ENCODE measurements around the gene FGL2. TPM values are rescaled to one million over a fixed set of nuclear protein-coding genes. Genes with fewer than 3 reads are reported as not detected.

Gene FGL2
- total and polyA plus RNA-seq, 2 of the 4 experiments (the other 2 are of a cell fraction) = 0.32 to 1.3 TPM

DNA sequence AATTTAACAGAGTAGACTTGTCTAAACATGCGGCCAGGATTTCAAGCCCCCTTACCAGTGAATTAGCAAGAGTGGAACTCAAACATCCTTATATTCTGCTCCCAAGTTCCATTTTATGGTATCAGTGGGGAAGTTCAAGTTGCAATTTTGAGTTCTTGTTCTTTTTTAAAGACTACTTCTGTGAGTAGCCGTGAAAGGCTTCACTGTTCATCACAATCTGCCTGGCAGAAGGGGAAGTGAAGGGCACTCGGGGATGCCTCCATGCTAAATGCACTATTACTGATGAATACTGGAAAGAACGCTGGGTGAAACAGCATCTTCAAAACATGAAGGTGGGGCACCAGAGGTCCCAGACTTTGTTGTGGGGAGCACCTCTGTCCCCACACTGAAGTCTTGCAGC, 22.4 kb upstream of the FGL2 start:
- Histone ChIP-seq H4K91ac (ENCODE audit: insufficient read depth, low read depth, low read length) (no peak overlapping the region), H3K79me1 (ENCODE audit: low read depth in 1 of 2, low read length in 2 of 2) (no peaks in the 10 kb centered on the region), H4K5ac (ENCODE audit: low read depth, low read length) (no peak overlapping the region; the same call in 1 of the 2 replicates), H2AFZ (replicated peaks; ENCODE audit: low read length, poor library complexity) (no peak overlapping the region), H3K27me3 (ENCODE audit: control insufficient read depth, insufficient read depth, low read length) (no peaks in the 10 kb centered on the region), H3K14ac (replicated peaks; ENCODE audit: low read depth, low read length) (no peak overlapping the region), H3K4me3 (ENCODE audit: insufficient read depth, low read depth, low read length) (no peak overlapping the region), H2AK5ac (ENCODE audit: low read depth, low read length) (peak overlapping the region; percentile 46; the same call in 1 of the 2 replicates), H2BK15ac (ENCODE audit: low read depth, low read length) (no peak overlapping the region; the same call in 2 of the 3 replicates), H2BK5ac (ENCODE audit: low read depth, low read length, poor library complexity, severe bottlenecking) (no peak overlapping the region), H3K18ac (ENCODE audit: low read depth, low read length) (no peak overlapping the region), H3K9me3 (ENCODE audit: control insufficient read depth, insufficient read depth, low read length) (no peaks in the 10 kb centered on the region), H3K4me1 (ENCODE audit: control insufficient read depth, insufficient read depth, low read length) (peaks cover 4% of the 10 kb centered on the region), H3K23ac (ENCODE audit: low read depth, low read length) (no peak overlapping the region), H4K20me1 (ENCODE audit: insufficient read depth, low read length) (no peaks in the 10 kb centered on the region), H4K8ac (ENCODE audit: low read depth in 2 of 2, low read length in 2 of 2) (no peak overlapping the region), H2AK9ac (replicated peaks; ENCODE audit: low read depth, low read length, poor library complexity) (no peak overlapping the region), H2BK20ac (ENCODE audit: low read depth, low read length) (no peak overlapping the region), H3K27ac (ENCODE audit: insufficient read depth, low read length) (no peak overlapping the region), H3K9ac (ENCODE audit: low read depth, low read length) (no peak overlapping the region), H3K56ac (ENCODE audit: extremely low read depth, insufficient read depth, low read length) (no peak overlapping the region), H3K36me3 (ENCODE audit: control insufficient read depth, insufficient read depth, low read length) (no peaks in the 10 kb centered on the region), H3K4me2 (ENCODE audit: low read depth, low read length) (no peak overlapping the region), H3K4ac (ENCODE audit: low read depth, low read length) (no peak overlapping the region), H3K9me1 (ENCODE audit: insufficient read depth, low read length) (peaks cover 3% of the 10 kb centered on the region; the same call in 1 of the 2 replicates), H2BK120ac (ENCODE audit: low read depth, low read length) (no peak overlapping the region)
- DNase-seq = no peak
- intact Hi-C loops (cut with micrococcal nuclease) = no loop called here
- TF ChIP-seq, protein P1, sequence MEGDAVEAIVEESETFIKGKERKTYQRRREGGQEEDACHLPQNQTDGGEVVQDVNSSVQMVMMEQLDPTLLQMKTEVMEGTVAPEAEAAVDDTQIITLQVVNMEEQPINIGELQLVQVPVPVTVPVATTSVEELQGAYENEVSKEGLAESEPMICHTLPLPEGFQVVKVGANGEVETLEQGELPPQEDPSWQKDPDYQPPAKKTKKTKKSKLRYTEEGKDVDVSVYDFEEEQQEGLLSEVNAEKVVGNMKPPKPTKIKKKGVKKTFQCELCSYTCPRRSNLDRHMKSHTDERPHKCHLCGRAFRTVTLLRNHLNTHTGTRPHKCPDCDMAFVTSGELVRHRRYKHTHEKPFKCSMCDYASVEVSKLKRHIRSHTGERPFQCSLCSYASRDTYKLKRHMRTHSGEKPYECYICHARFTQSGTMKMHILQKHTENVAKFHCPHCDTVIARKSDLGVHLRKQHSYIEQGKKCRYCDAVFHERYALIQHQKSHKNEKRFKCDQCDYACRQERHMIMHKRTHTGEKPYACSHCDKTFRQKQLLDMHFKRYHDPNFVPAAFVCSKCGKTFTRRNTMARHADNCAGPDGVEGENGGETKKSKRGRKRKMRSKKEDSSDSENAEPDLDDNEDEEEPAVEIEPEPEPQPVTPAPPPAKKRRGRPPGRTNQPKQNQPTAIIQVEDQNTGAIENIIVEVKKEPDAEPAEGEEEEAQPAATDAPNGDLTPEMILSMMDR (conservative IDR thresholded peaks at IDR 0.05; ENCODE audit: low read depth, low read length) = no peak
- TF ChIP-seq MAZ (IDR thresholded peaks at IDR 0.05; ENCODE audit: borderline replicate concordance, low read depth, low read length) (no peak), MXI1 (IDR thresholded peaks at IDR 0.05; ENCODE audit: borderline replicate concordance, low read depth, low read length) (no peak), RFX5 (IDR thresholded peaks at IDR 0.05; ENCODE audit: low read depth, low read length) (no peak), POLR2A (IDR thresholded peaks at IDR 0.05; ENCODE audit: low read depth, low read length) (no peak), BHLHE40 (IDR thresholded peaks at IDR 0.05; ENCODE audit: low read depth, low read length) (no peak), NFE2L2 (IDR thresholded peaks at IDR 0.05; ENCODE audit: low read depth, low read length) (no peak), CHD1 (IDR thresholded peaks at IDR 0.05; ENCODE audit: low read depth, low read length) (no peak), FOS (IDR thresholded peaks at IDR 0.05; ENCODE audit: low read depth, low read length) (no peak), MAFK (IDR thresholded peaks at IDR 0.05; ENCODE audit: low read depth, low read length) (no peak)
- TF ChIP-seq, protein P2, sequence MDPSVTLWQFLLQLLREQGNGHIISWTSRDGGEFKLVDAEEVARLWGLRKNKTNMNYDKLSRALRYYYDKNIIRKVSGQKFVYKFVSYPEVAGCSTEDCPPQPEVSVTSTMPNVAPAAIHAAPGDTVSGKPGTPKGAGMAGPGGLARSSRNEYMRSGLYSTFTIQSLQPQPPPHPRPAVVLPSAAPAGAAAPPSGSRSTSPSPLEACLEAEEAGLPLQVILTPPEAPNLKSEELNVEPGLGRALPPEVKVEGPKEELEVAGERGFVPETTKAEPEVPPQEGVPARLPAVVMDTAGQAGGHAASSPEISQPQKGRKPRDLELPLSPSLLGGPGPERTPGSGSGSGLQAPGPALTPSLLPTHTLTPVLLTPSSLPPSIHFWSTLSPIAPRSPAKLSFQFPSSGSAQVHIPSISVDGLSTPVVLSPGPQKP (IDR thresholded peaks at IDR 0.05; ENCODE audit: borderline replicate concordance, low read depth, low read length) = no peak
- in situ Hi-C loops (cut with MboI; ENCODE audit: low sequenced_read_pairs) = no loop called here
- no peak for ATAC-seq (ENCODE audit: low read depth)
- POLR2A ChIA-PET (ENCODE audit: unreplicated experiment) = no interaction called here
- CTCF ChIA-PET = no interaction called here
- dilution Hi-C loops (cut with HindIII; ENCODE audit: low sequenced_read_pairs, unreplicated experiment) = no loop called here
- WGBS, 2 experiments (ENCODE audit: extremely low coverage in 2 of 2, insufficient read length in 1 of 2) = no CpG with 5 or more reads among the region's 4 CpGs
- BruUV-seq (replicated peaks) = no TSS peak

All from IMR-90 (cell line).